Activated T-helper 1 cell treated with anti-CD3 and anti-CD28 coated beads, Interleukin-12 subunit alpha, Interleukin-12 subunit beta, Interleukin-2, Interleukin-4 antibody, amounts not matched to agents 30 ng/mL and 10 ng/mL and 1 ng/mL, durations not matched to agents 14 hours and 24 hours and 36 hours (primary cell): ENCODE data around the gene FADS6. TPM values are rescaled to one million over a fixed set of nuclear protein-coding genes. Genes with fewer than 3 reads are reported as not detected.

Source experiments
- DNase-seq: peaks from one replicate; pipeline ENCODE4 v3.0.0; 2021; ENCODE audit warnings: low spot score
- H3K27ac Mint-ChIP-seq: one replicate; pipeline ENCODE4 v1.8.0; 2021; ENCODE audit warnings: mild to moderate bottlenecking, mixed read lengths
- H3K27me3 Mint-ChIP-seq: one replicate; pipeline ENCODE4 v1.8.0; 2022; ENCODE audit warnings: mild to moderate bottlenecking, moderate library complexity, mixed read lengths; ENCODE audit not compliant: insufficient read depth
- H3K36me3 Mint-ChIP-seq: one replicate; pipeline ENCODE4 v1.8.0; 2021; ENCODE audit warnings: low read depth, mixed read lengths
- H3K4me1 Mint-ChIP-seq: one replicate; pipeline ENCODE4 v1.8.0; 2021; ENCODE audit warnings: low read depth, mixed read lengths
- H3K4me3 Mint-ChIP-seq: one replicate; pipeline ENCODE4 v1.8.0; 2021; ENCODE audit warnings: mild to moderate bottlenecking, moderate library complexity, mixed read lengths
- H3K9me3 Mint-ChIP-seq: one replicate; pipeline ENCODE4 v1.8.0; 2021; ENCODE audit warnings: mixed read lengths
- intact Hi-C: fragments of 100-400 bp; cut with micrococcal nuclease; formaldehyde crosslinking; loops from one replicate; pipeline ENCODE4 v1.15.1; 2024
- total RNA-seq: library from RNA; stranded (reverse); gene quantifications from 2 replicates; pipeline ENCODE4 v1.2.3, GENCODE V29; 2022

Gene FADS6
- total RNA-seq, 1 donor from 2014 or later: not detected

DNA sequence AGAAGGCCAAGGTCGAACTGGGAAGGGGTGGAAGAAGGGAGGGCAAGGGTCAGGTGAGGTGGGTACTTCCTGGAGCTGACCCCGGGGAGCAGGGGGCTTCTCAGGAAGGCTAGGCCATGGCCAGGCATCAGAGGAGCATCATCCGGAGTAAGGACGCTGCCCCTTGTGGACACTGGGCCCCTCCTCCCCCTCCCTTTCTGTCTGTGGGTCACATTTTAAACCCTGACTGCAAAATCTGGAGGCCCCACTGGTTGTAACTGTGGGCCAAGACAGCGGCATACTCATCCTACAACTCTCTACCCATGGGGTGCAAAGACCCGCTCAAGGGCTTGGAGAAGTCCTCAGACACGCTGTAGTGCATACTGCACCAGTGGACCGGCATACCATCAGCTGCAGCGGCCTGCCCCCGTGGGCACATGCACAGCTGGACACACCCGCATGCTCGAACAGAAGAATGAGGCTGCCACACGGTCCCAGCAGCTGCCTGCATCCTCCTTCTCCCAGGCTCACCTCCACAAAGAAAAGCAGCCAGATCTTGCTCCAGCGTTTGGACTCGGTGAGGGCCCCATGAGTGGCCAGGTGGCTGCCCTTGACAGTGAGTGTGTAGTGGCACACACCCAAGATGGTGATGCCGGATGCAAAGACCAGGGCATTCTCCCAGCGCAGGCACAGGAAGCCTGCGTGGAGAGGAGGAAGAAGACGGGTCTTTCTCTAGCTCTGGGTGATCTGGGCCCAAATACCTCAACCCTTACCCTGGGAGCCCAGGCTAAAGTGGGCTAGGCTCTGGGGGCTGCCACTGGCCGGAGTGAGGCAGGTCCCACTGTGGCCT is 1.2 kb downstream of the FADS6 start:
- no peaks in the 10 kb centered on the region for H3K4me1 Mint-ChIP-seq
- no peaks in the 10 kb centered on the region for H3K36me3 Mint-ChIP-seq
- H3K9me3 Mint-ChIP-seq: no peaks in the 10 kb centered on the region
- no peak overlapping the region for H3K27ac Mint-ChIP-seq
- H3K27me3 Mint-ChIP-seq: peaks cover 44% of the 10 kb centered on the region
- intact Hi-C loops: no loop called here
- H3K4me3 Mint-ChIP-seq: no peak overlapping the region
- no peak for DNase-seq

DNA sequence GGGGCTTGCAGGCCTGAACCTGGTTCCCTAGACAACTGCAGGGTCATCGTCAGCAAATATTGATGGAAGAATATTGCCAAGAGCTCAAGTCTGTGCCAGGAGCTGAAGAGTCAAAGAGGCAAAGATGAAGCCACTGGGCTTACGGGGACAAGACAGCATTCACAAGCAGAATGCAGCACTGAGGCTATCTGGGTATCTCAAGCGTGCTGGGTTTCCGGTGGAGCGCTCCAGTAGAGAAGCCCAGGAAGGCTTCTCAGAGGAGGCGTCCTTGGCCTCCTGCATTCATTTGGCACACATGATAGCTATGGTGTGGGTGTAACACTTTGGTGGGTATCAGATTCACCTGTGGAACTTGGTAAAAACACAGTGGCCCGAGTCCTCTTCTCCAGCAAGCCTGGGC is 2.9 kb downstream of the FADS6 start:
- intact Hi-C loops: no loop called here
- Mint-ChIP-seq H3K27me3 (peaks cover 37% of the 10 kb centered on the region), H3K27ac (no peak overlapping the region), H3K9me3 (no peaks in the 10 kb centered on the region), H3K4me3 (no peak overlapping the region), H3K4me1 (no peaks in the 10 kb centered on the region), H3K36me3 (no peaks in the 10 kb centered on the region)
- DNase-seq: no peak

DNA sequence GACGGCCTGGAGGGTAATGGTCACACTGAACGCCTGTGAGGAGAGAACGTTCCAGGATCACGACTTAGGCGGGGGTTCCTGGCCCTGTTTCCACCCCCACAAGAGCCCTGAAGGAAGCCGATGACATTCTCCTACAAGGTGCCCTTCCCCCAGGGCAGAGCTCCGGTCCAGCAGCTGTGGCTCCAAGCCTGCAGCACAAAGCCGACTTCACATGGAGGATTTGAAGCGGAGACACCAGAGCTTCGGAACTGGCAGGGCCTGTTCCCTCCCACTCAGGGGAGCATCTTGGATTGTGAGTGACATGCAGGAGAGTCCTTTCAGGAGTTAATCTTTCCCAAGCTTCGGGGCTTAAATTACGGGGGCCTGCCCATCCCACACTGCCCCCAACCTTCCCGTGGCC is 5.0 kb downstream of the FADS6 start:
- Mint-ChIP-seq H3K36me3 (no peaks in the 10 kb centered on the region), H3K4me3 (no peak overlapping the region), H3K27ac (no peak overlapping the region), H3K4me1 (no peaks in the 10 kb centered on the region), H3K27me3 (peaks cover 22% of the 10 kb centered on the region), H3K9me3 (no peaks in the 10 kb centered on the region)
- intact Hi-C loops: no loop called here
- no peak for DNase-seq

DNA sequence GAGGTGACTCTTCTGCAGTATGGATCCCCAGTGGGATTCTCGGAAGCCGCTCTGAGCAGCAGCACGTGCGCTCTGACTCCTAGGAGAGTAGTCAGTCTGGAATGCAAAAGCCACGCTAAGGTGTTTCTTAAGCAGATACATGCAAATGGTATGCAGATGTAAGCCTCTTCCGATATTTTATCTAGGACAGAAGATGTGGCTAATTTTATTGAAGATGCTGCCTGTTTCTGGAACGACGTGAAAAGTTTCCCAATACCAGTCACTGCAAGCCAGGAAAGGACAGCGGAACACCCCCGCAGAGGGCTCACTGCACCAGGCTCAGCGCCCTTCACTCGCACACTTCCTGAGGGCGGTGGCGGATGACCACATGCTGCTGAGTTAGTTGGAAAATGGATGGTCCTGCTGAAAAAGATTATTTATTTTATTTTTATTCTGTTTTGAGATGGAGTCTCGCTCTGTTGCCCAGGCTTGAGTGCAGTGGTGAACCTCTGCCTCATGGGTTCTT is 10.1 kb downstream of the FADS6 start:
- no peaks in the 10 kb centered on the region for H3K4me1 Mint-ChIP-seq
- no peak for DNase-seq
- no peak overlapping the region for H3K4me3 Mint-ChIP-seq
- no peak overlapping the region for H3K27ac Mint-ChIP-seq
- no peaks in the 10 kb centered on the region for H3K9me3 Mint-ChIP-seq
- no peaks in the 10 kb centered on the region for H3K36me3 Mint-ChIP-seq
- H3K27me3 Mint-ChIP-seq: peaks cover 10% of the 10 kb centered on the region
- intact Hi-C loops: no loop called here

DNA sequence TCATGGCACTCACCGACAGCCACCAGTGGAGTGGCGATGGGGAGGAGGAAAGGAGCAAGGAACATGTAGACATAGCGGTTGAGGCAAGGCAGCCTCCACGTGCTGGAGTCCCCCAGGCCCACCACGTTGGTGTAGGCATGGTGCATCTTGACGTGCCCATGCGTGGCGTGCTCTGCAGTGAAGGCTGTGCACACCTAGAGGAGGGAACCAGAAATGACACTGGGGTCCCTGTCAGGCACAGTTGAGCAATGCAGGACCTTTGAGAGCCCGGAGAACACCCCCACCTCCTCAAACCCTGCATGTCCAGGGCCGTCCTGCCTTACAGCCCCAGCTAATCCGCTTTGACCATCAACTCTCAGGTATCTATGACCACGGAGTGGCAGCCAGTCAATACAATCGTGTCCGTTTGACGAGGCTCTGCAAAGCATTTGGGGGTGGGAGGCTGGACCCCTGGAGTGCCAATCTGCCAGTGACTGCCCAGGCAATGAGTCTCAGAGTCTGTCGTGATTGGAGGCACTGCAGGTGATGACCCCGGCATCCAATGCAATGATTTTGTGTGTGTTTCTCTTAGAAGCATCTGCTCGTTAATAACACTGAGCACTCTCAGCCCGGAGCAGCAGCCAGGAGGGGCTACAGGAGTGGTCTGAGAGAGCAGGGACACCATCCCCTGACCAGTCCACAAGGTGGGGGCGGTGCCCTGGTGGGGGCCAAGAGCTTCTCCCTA is 10.8 kb downstream of the FADS6 start:
- Mint-ChIP-seq H3K27me3 (peaks cover 10% of the 10 kb centered on the region), H3K36me3 (no peaks in the 10 kb centered on the region), H3K4me3 (no peak overlapping the region), H3K27ac (no peak overlapping the region), H3K9me3 (no peaks in the 10 kb centered on the region), H3K4me1 (no peaks in the 10 kb centered on the region)
- intact Hi-C loops: no loop called here
- DNase-seq: no peak

DNA sequence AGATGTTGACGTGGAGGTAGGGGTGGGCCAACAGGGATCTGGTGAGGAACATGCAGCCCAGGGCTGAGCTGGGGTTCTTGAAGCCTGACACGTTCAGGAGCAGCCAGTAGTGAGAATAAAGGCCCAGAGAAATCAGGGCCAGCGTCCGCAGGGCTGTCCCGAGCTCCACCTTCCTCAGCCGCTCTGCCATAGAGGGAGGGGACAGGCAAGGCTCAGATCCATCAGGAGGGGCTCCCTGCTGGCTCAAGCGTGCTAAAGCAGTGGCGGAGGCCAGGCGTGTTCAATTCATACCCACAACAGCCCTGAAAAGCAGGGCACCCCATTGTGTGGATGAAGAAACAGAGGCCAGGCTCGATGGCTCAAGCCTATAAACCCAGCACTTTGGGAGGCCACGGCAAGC is 12.4 kb downstream of the FADS6 start:
- Mint-ChIP-seq H3K27ac (no peak overlapping the region), H3K36me3 (no peaks in the 10 kb centered on the region), H3K4me1 (no peaks in the 10 kb centered on the region), H3K4me3 (no peak overlapping the region), H3K9me3 (no peaks in the 10 kb centered on the region), H3K27me3 (peaks cover 10% of the 10 kb centered on the region)
- no peak for DNase-seq
- intact Hi-C loops: no loop called here

DNA sequence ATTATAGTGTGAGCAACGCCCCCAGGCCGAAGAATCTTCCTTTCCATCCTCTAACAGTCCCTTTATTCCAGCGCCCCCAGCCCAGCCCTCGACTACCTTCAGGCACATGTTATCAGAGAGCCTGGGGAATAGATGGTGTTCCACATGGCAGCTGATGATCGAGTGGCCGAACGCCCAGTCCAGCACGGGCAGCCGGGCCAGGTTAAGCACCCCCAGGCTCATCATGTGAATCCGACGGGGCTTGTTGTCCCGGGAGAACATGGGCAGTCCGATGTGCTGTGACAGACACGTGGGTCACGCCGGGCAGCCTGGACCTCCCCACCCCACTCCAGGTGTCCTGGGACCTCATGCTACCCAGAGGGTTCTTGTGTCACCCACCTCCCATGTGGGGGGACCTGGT is 14.1 kb downstream of the FADS6 start:
- no peak overlapping the region for H3K4me3 Mint-ChIP-seq
- peaks cover 7% of the 10 kb centered on the region for H3K4me1 Mint-ChIP-seq
- no peaks in the 10 kb centered on the region for H3K9me3 Mint-ChIP-seq
- DNase-seq: no peak
- intact Hi-C loops: loop anchor here (10.0 kb wide), 1 partner anchor 385 kb away; the partner anchor contains the start of genes GGA3 and MRPS7
- H3K27me3 Mint-ChIP-seq: peaks cover 5% of the 10 kb centered on the region
- no peak overlapping the region for H3K27ac Mint-ChIP-seq
- no peaks in the 10 kb centered on the region for H3K36me3 Mint-ChIP-seq

DNA sequence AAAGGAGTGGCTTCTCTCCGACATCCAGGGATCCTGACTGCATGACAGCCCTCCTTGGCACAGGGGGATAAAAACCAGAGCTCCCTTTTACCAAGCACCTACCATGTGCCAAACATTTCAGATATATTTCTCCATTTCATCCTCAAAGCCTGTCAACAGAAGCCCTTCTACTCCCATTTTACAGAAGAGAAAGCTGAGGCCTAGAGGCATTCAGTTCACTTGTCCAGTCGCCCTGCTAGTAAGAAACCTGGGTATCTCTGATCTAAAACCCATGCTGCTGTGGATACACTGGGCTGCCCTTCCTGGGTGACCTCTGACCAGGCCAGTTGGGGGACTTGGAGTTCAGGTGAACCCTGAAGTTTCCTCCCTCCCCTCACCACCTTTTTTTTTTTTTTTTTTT is 14.8 kb downstream of the FADS6 start:
- intact Hi-C loops: loop anchor here (10.0 kb wide), 1 partner anchor 386 kb away; the partner anchor contains the start of genes GGA3 and MRPS7
- peaks cover 5% of the 10 kb centered on the region for H3K27me3 Mint-ChIP-seq

DNA sequence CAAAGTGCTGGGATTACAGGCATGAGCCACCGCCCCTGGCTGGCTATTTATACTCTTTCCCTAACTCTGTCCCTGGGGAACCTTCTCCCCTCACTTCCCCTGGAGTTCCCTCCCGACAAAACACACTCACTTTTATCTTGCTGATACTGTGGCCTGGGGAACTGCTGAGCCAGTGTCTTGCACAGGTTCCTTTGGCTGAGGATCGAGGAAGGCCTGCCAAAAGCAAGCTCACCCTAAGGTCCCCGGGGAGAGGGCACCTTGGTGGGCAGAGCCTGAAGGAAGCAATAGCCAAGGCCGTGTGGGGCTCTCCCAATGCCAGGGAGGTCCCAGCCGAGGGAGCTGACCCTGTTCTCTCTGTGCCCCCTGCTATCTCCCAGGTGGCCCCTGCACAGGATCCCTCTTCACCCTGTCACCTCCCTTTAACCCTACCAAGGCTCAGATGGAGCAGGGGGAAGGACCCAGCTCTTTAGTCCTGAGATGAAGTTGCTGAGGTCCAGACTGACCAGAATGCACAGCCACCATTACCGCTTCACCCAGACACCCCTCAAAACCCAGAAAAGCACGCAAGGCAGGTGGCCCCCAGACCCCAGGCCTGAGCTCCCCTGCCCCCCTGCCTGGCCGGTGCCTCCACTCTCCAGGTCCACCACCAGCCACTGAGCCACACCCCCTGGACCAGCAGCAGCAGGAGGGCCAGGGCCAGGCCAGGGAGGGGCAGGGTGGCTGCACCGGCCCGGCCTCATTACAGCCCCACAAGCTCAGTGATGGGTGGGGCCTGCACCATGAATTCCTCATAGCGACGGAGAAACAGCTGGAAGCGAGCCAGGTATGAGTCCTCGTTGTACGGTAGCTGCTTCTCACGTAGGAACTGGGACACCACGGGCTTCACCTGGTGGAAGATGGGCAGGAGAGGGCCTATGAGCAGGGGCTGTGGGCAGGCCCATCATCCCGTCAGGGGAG is 15.6 kb downstream of the FADS6 start:
- intact Hi-C loops: loop anchor here (10.0 kb wide), 1 partner anchor 387 kb away; the partner anchor contains the start of genes GGA3 and MRPS7
- Mint-ChIP-seq H3K4me3 (no peak overlapping the region), H3K27me3 (peaks cover 6% of the 10 kb centered on the region), H3K9me3 (no peaks in the 10 kb centered on the region), H3K27ac (no peak overlapping the region), H3K36me3 (no peaks in the 10 kb centered on the region), H3K4me1 (peaks cover 13% of the 10 kb centered on the region)
- DNase-seq: no peak

More for the DNA sequence above, 14.8 kb downstream of the FADS6 start:
- H3K4me3 Mint-ChIP-seq: no peak overlapping the region
- H3K27ac Mint-ChIP-seq: no peak overlapping the region
- no peaks in the 10 kb centered on the region for H3K36me3 Mint-ChIP-seq
- peaks cover 12% of the 10 kb centered on the region for H3K4me1 Mint-ChIP-seq
- no peak for DNase-seq
- H3K9me3 Mint-ChIP-seq: no peaks in the 10 kb centered on the region

DNA sequence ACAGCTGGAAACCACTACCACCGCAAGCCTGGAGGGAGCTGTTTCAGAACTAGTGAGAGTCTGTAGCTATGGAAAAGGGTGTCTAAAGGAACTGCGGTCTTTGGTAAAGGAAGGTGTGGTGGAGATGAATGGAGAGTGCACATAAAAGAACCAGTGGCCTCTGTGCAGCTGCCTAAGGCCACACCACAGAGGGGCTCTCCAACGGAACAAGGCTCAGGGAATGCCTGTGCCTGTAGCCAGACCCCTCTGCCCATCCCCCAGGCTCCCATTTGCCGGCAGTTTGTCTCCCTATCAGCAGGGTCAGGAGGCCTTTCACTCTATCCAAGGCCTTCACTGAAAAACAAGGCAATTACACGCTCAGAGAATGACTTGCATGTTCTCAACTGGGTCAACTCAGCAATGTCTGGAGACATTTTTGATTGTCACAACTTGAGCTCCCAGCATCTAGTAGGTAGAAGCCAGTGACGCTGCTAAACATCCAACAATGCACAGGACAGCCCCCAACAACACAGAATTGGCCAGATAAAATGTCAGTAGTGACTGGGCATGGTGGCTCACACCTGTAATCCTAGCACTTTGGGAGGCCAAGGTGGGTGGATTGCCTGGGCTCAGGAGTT is 17.3 kb downstream of the FADS6 start:
- Mint-ChIP-seq H3K36me3 (peaks cover 4% of the 10 kb centered on the region), H3K4me1 (peaks cover 29% of the 10 kb centered on the region), H3K27ac (no peak overlapping the region), H3K9me3 (no peaks in the 10 kb centered on the region), H3K4me3 (no peak overlapping the region), H3K27me3 (peaks cover 5% of the 10 kb centered on the region)
- DNase-seq: no peak
- intact Hi-C loops: loop anchor here (10.0 kb wide), 1 partner anchor 389 kb away; the partner anchor contains the start of genes GGA3 and MRPS7

DNA sequence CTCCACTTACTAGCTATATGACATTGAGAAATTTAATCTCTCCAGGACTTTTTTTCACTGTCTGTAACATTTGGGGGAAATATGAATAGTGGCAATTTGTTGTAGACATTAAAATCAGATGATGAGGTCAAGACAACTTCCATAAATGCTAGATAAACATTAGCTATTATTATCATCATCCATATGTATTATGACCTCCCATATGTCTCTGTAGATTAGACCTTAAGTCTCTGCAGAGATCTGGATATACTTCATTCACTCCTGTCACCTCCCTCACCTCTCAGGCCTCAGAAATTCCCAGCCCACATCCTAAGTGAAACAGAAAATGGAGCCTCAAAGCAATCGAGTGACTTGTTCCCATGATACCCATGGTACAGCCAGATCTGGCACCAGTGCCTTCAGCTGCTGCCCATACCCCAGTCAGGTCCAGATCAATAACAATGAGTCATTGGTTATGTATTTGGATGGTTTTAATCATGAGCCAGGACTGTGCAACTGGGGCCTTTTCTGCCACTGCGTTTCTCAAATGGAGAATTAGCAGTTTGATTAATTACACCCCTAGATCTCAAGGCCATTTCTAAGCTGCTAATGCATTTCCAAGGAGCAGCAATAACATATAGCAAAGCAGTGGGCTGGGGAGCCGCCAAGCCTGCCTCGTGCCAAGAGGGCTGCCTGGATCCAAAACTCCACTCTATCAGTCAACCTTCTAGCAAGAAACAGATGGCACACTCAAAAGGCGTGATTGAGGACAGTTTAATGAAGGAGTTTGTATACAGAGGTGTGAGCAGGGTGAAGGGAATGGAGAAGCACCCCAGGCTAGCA is 18.1 kb downstream of the FADS6 start:
- Mint-ChIP-seq H3K9me3 (no peaks in the 10 kb centered on the region), H3K4me3 (peak overlapping the region; percentile 12), H3K27ac (no peak overlapping the region), H3K4me1 (peaks cover 31% of the 10 kb centered on the region), H3K27me3 (peaks cover 5% of the 10 kb centered on the region), H3K36me3 (peaks cover 6% of the 10 kb centered on the region)
- intact Hi-C loops: loop anchor here (10.0 kb wide), 1 partner anchor 389 kb away; the partner anchor contains the start of genes GGA3 and MRPS7
- no peak for DNase-seq
